ENCODE data around the gene SEZ6. TPM values are rescaled to one million over a fixed set of nuclear protein-coding genes. Genes with fewer than 3 reads are reported as not detected.

The SEZ6 gene
- total RNA-seq, 2 experiments from 2014 or later: not detected

GRCh38 chr17:28947639-28948038 lies 58.2 kb downstream of the SEZ6 start:
- DNase-seq (no peak), ATAC-seq (no peak)
- H3K4me3 Mint-ChIP-seq: peak overlapping the region; percentile 97
- H3K4me1 Mint-ChIP-seq (ENCODE audit: low read depth): peaks cover 55% of the 10 kb centered on the region
- ChIA-PET CTCF (interaction anchor here (0.7 to 5.6 kb wide), 6 partner anchors 10 to 220 kb away, joined by 3 to 66 read pairs (median 6); partner anchors contain the start of genes NEK8 and TLCD1), POLR2A (interaction anchor here (0.9 to 6.4 kb wide), 4 partner anchors 12 to 222 kb away, joined by 3 to 34 read pairs (median 6); partner anchors contain the start of gene TLCD1)
- H3K27me3 Mint-ChIP-seq: no peaks in the 10 kb centered on the region
- H3K27ac Mint-ChIP-seq: peak overlapping the region; percentile 97
- no peak for TF ChIP-seq CTCF (IDR thresholded peaks at IDR 0.05)
- intact Hi-C loops (cut with micrococcal nuclease): loop anchor here (2.0 to 5.0 kb wide), 2 partner anchors 45 to 221 kb away; partner anchors contain the start of genes DHRS13 and TLCD1
- peaks cover 57% of the 10 kb centered on the region for H3K36me3 Mint-ChIP-seq (ENCODE audit: low read depth)
- no peaks in the 10 kb centered on the region for H3K9me3 Mint-ChIP-seq

- H3K9me3 Mint-ChIP-seq: no peaks in the 10 kb centered on the region
- CTCF ChIA-PET: interaction anchor here (0.6 to 2.9 kb wide), 11 partner anchors 9 to 220 kb away, joined by 3 to 10 read pairs (median 4); partner anchors contain the start of gene TLCD1
- POLR2A ChIA-PET: interaction anchor here (0.6 to 6.4 kb wide), 5 partner anchors 10 to 221 kb away, joined by 3 to 34 read pairs (median 4); partner anchors contain the start of gene TLCD1
- no peaks in the 10 kb centered on the region for H3K27me3 Mint-ChIP-seq
- H3K4me3 Mint-ChIP-seq: peak overlapping the region; percentile 23
- peaks cover 63% of the 10 kb centered on the region for H3K36me3 Mint-ChIP-seq (ENCODE audit: low read depth)
- DNase-seq (no peak), ATAC-seq (no peak)
- TF ChIP-seq CTCF (IDR thresholded peaks at IDR 0.05): no peak
- intact Hi-C loops (cut with micrococcal nuclease): loop anchor here (5.0 kb wide), 1 partner anchor 44 kb away; the partner anchor contains the start of gene DHRS13
- H3K27ac Mint-ChIP-seq: peak overlapping the region; percentile 84
- H3K4me1 Mint-ChIP-seq (ENCODE audit: low read depth): peaks cover 64% of the 10 kb centered on the region
Observed at GRCh38 chr17:28946239-28946638, 59.6 kb downstream of the SEZ6 start.

- H3K27ac Mint-ChIP-seq: peak overlapping the region; percentile 84
- peaks cover 75% of the 10 kb centered on the region for H3K4me1 Mint-ChIP-seq (ENCODE audit: low read depth)
- no peak overlapping the region for H3K4me3 Mint-ChIP-seq
- no peak for TF ChIP-seq CTCF (IDR thresholded peaks at IDR 0.05)
- ChIA-PET POLR2A (interaction anchor here (6.4 kb wide), 1 partner anchor 9 kb away, joined by 34 read pairs; no protein-coding TSS in a partner anchor), CTCF (interaction anchor here (0.9 to 3.2 kb wide), 12 partner anchors 8 to 218 kb away, joined by 3 to 18 read pairs (median 5); partner anchors contain the start of gene TLCD1)
- H3K27me3 Mint-ChIP-seq: no peaks in the 10 kb centered on the region
- intact Hi-C loops (cut with micrococcal nuclease): loop anchor here (5.0 kb wide), 1 partner anchor 43 kb away; the partner anchor contains the start of gene DHRS13
- DNase-seq (no peak), ATAC-seq (no peak)
- peaks cover 60% of the 10 kb centered on the region for H3K36me3 Mint-ChIP-seq (ENCODE audit: low read depth)
- H3K9me3 Mint-ChIP-seq: no peaks in the 10 kb centered on the region
Observed at GRCh38 chr17:28944862-28945741, 60.7 kb downstream of the SEZ6 start.

GRCh38 chr17:28944343-28944742 lies 61.5 kb downstream of the SEZ6 start:
- ATAC-seq: no peak
- Mint-ChIP-seq H3K4me1 (ENCODE audit: low read depth) (peaks cover 82% of the 10 kb centered on the region), H3K9me3 (no peaks in the 10 kb centered on the region), H3K36me3 (ENCODE audit: low read depth) (peaks cover 58% of the 10 kb centered on the region), H3K27ac (no peak overlapping the region), H3K27me3 (no peaks in the 10 kb centered on the region), H3K4me3 (no peak overlapping the region)
- no peak for TF ChIP-seq CTCF (IDR thresholded peaks at IDR 0.05)
- intact Hi-C loops (cut with micrococcal nuclease): no loop called here
- ChIA-PET CTCF (interaction anchor here (0.9 to 3.2 kb wide), 8 partner anchors 9 to 218 kb away, joined by 3 to 18 read pairs (median 4); partner anchors contain the start of gene TLCD1), POLR2A (interaction anchor here (1.1 kb wide), 1 partner anchor 18 kb away, joined by 3 read pairs; no protein-coding TSS in a partner anchor)
- DNase-seq: no peak
